H1 (cell line): ENCODE results near the gene LDLRAD1. TPM values are rescaled to one million over a fixed set of nuclear protein-coding genes. Genes with fewer than 3 reads are reported as not detected.

Experiments used
- CTCF ChIA-PET: fragments of 300-600 bp; sonication (Branson Sonifier 250); formaldehyde crosslinking; loops from one replicate; lab custom pipeline; 2021; ENCODE audit not compliant: partially characterized antibody; lab: Charles Lee
- POLR2A ChIA-PET: fragments of 300-600 bp; sonication (Branson Sonifier 250); formaldehyde crosslinking; loops from one replicate; lab custom pipeline; 2021; ENCODE audit warnings: inconsistent platforms; ENCODE audit not compliant: partially characterized antibody; lab: Charles Lee
- DNase-seq, 2 experiments: peaks; one replicate each; pipeline versions ENCODE4 v3.0.0 to v3.0.0-alpha.2; 2010 to 2022; ENCODE audit warnings: low spot score in 2 of 2, low read depth in 1 of 2, mixed read lengths in 1 of 2
- FAIRE-seq: peaks from 2 replicates; lab custom pipeline; 2011; peaks lifted over from hg19 to GRCh38; lab: Jason Lieb, UNC
- H2AFZ ChIP-seq: 2 replicates; pipeline ENCODE4 v1.8.1; 2012; ENCODE audit warnings: low read length, inconsistent platforms
- H2AK5ac ChIP-seq: 2 replicates; pipeline ENCODE4 v1.6.1; 2013; ENCODE audit warnings: low read depth, low read length
- H2BK120ac ChIP-seq: replicated peaks from 2 replicates; pipeline ENCODE3; 2013; ENCODE audit warnings: low read depth, low read length, inconsistent platforms
- H2BK12ac ChIP-seq: 2 replicates; pipeline ENCODE4 v1.6.1; 2013; ENCODE audit warnings: low read depth, low read length
- H2BK15ac ChIP-seq: 2 replicates; pipeline ENCODE4 v1.6.1; 2013; ENCODE audit warnings: low read length
- H2BK20ac ChIP-seq: 2 replicates; pipeline ENCODE4 v1.6.1; 2013; ENCODE audit warnings: low read length
- H2BK5ac ChIP-seq: 2 replicates; pipeline ENCODE4 v1.6.1; 2013; ENCODE audit warnings: low read depth, low read length
- H3K14ac ChIP-seq: 2 replicates; pipeline ENCODE4 v1.6.1; 2013; ENCODE audit warnings: inconsistent platforms; ENCODE audit not compliant: insufficient read length
- H3K18ac ChIP-seq: 2 replicates; pipeline ENCODE4 v1.6.1; 2013; ENCODE audit warnings: low read length; ENCODE audit errors: extremely low read depth
- H3K23ac ChIP-seq: 2 replicates; pipeline ENCODE4 v1.6.1; 2013; ENCODE audit warnings: inconsistent platforms; ENCODE audit not compliant: insufficient read length
- H3K23me2 ChIP-seq: 2 replicates; pipeline ENCODE4 v1.6.1; 2013; ENCODE audit warnings: low read depth, low read length
- H3K27ac ChIP-seq: 2 replicates; pipeline ENCODE4 v1.6.1; 2011; ENCODE audit warnings: low read depth, low read length, inconsistent platforms
- H3K27me3 ChIP-seq, 4 experiments: replicated peaks in 1 of 4; 1 replicate in 1 of 4; 2 replicates in 3 of 4; pipeline versions ENCODE4 v1.6.1 to v1.8.1; 2011 to 2013; ENCODE audit warnings: low read length in 3 of 4, mild to moderate bottlenecking in 3 of 4, inconsistent platforms in 2 of 4, mixed read lengths in 2 of 4, moderate library complexity in 1 of 4; ENCODE audit not compliant: control insufficient read depth in 3 of 4, insufficient read depth in 3 of 4; ENCODE audit errors: extremely low read depth in 1 of 4
- H3K36me3 ChIP-seq, 4 experiments: 2 replicates each; pipeline versions ENCODE4 v1.6.1 to v1.8.1; 2011 to 2013; ENCODE audit warnings: mild to moderate bottlenecking in 4 of 4, low read length in 3 of 4, moderate library complexity in 2 of 4, control low read depth in 1 of 4, inconsistent platforms in 1 of 4; ENCODE audit not compliant: insufficient read depth in 4 of 4, control insufficient read depth in 2 of 4
- H3K4ac ChIP-seq: replicated peaks from 2 replicates; pipeline ENCODE3; 2013; ENCODE audit warnings: low read length, low read depth, mixed read lengths, inconsistent platforms; ENCODE audit not compliant: insufficient read length
- H3K4me1 ChIP-seq, 4 experiments: replicated peaks in 1 of 4; 1 replicate in 1 of 4; 2 replicates in 3 of 4; pipeline versions ENCODE4 v1.6.1 to v1.8.1; 2011 to 2013; ENCODE audit warnings: low read length in 3 of 4, inconsistent platforms in 2 of 4, mixed read lengths in 1 of 4; ENCODE audit not compliant: insufficient read depth in 4 of 4, control insufficient read depth in 3 of 4
- H3K4me2 ChIP-seq, 2 experiments: 2 replicates each; pipeline versions ENCODE4 v1.6.1 to v1.8.1; 2011 to 2013; ENCODE audit warnings: low read depth in 2 of 2, low read length in 2 of 2, control low read depth in 1 of 2, inconsistent platforms in 1 of 2, mild to moderate bottlenecking in 1 of 2; ENCODE audit not compliant: insufficient read depth in 1 of 2
- H3K4me3 ChIP-seq, 4 experiments: fragments of 200-600, 300-600 bp in 1 of 4; sonication (generic), shearing (Covaris generic), sonication (Bioruptor Twin) in 1 of 4; 2 replicates each; pipeline versions ENCODE4 v1.5.1 to v1.8.1; 2011 to 2016; ENCODE audit warnings: low read length in 4 of 4, low read depth in 3 of 4, control low read depth in 2 of 4, inconsistent platforms in 2 of 4, mild to moderate bottlenecking in 2 of 4, mixed read lengths in 1 of 4, moderate library complexity in 1 of 4; ENCODE audit not compliant: insufficient read depth in 2 of 4; ENCODE audit errors: extremely low read depth in 1 of 4
- H3K56ac ChIP-seq: replicated peaks from 2 replicates; pipeline ENCODE3; 2013; ENCODE audit warnings: low read depth, mild to moderate bottlenecking, mixed read lengths, low read length, inconsistent platforms; ENCODE audit not compliant: insufficient read length
- H3K79me1 ChIP-seq: 2 replicates; pipeline ENCODE4 v1.6.1; 2013; ENCODE audit warnings: low read depth, low read length, control low read depth
- H3K79me2 ChIP-seq, 2 experiments: 2 replicates each; pipeline versions ENCODE4 v1.6.1 to v1.8.1; 2012 to 2013; ENCODE audit warnings: low read length in 2 of 2, mild to moderate bottlenecking in 2 of 2, inconsistent platforms in 1 of 2; ENCODE audit not compliant: insufficient read depth in 2 of 2, control insufficient read depth in 1 of 2
- H3K9ac ChIP-seq, 4 experiments: replicated peaks in 1 of 4; 1 replicate in 1 of 4; 2 replicates in 3 of 4; pipeline versions ENCODE4 v1.6.1 to v1.8.1; 2011 to 2013; ENCODE audit warnings: low read depth in 3 of 4, low read length in 3 of 4, control low read depth in 2 of 4, mild to moderate bottlenecking in 2 of 4, moderate library complexity in 2 of 4, inconsistent platforms in 1 of 4; ENCODE audit errors: extremely low read depth in 1 of 4
- H3K9me3 ChIP-seq, 2 experiments: 2 replicates each; pipeline versions ENCODE4 v1.6.1 to v1.8.1; 2012 to 2013; ENCODE audit warnings: mild to moderate bottlenecking in 2 of 2, moderate library complexity in 2 of 2, control low read depth in 1 of 2, inconsistent platforms in 1 of 2, low read depth in 1 of 2, low read length in 1 of 2, mixed read lengths in 1 of 2; ENCODE audit not compliant: insufficient read depth in 2 of 2
- H4K20me1 ChIP-seq, 2 experiments: replicated peaks in 1 of 2; 2 replicates each; pipeline versions ENCODE3 to v1.8.1; 2011 to 2013; ENCODE audit warnings: inconsistent platforms in 2 of 2, low read length in 2 of 2, mild to moderate bottlenecking in 1 of 2; ENCODE audit not compliant: insufficient read depth in 2 of 2, control insufficient read depth in 1 of 2
- H4K5ac ChIP-seq: 2 replicates; pipeline ENCODE4 v1.6.1; 2013; ENCODE audit warnings: low read length, low read depth, mixed read lengths, inconsistent platforms; ENCODE audit not compliant: insufficient read length
- H4K8ac ChIP-seq: 2 replicates; pipeline ENCODE4 v1.8.0; 2013; ENCODE audit warnings: mild to moderate bottlenecking, moderate library complexity, low read length, inconsistent platforms; ENCODE audit not compliant: insufficient read depth; ENCODE audit errors: extremely low read depth
- H4K91ac ChIP-seq: replicated peaks from 2 replicates; pipeline ENCODE3; 2013; ENCODE audit warnings: low read length, mixed read lengths, inconsistent platforms; ENCODE audit not compliant: insufficient read length
- ATF3 ChIP-seq: IDR thresholded peaks from 2 replicates; pipeline ENCODE4 v1.6.1; 2011; ENCODE audit warnings: low read depth, mild to moderate bottlenecking, low read length; ENCODE audit not compliant: insufficient read depth
- CHD1 ChIP-seq: IDR thresholded peaks from 2 replicates; pipeline ENCODE4 v1.6.1; 2012; ENCODE audit warnings: low read depth, low read length, improper control_type of control experiment
- CREB1 ChIP-seq: IDR thresholded peaks from 2 replicates; pipeline ENCODE4 v1.6.1; 2012; ENCODE audit warnings: inconsistent platforms
- E2F6 ChIP-seq: IDR thresholded peaks from 2 replicates; pipeline ENCODE4 v1.6.1; 2012; ENCODE audit warnings: inconsistent platforms
- PHF8 ChIP-seq: fragments of 200-600 bp; sonication (generic); conservative IDR thresholded peaks from 2 replicates; pipeline ENCODE4 v1.7.1; 2012; ENCODE audit warnings: low read depth, mild to moderate bottlenecking, inconsistent platforms, low read length, moderate library complexity
- RBBP5 ChIP-seq: IDR thresholded peaks from 2 replicates; pipeline ENCODE4 v1.7.1; 2012; ENCODE audit warnings: low read depth, mild to moderate bottlenecking, inconsistent platforms, low read length, moderate library complexity, borderline replicate concordance
- SP4 ChIP-seq: IDR thresholded peaks from 2 replicates; pipeline ENCODE4 v1.6.1; 2012; ENCODE audit warnings: low read length, inconsistent platforms
- WGBS, 2 experiments: shearing (Covaris generic) in 1 of 2; methylation state at CpG; one replicate each; pipeline versions ENCODE4 v1.1.6 to v1.1.7; 2013 to 2015; ENCODE audit warnings: low lambda C conversion rate in 2 of 2, mixed read lengths in 2 of 2, inconsistent platforms in 1 of 2, low coverage in 1 of 2, missing lambda C conversion rate in 1 of 2; ENCODE audit not compliant: insufficient replicate concordance in 2 of 2, insufficient coverage in 1 of 2, insufficient read length in 1 of 2; ENCODE audit errors: extremely low coverage in 1 of 2, missing lambda C conversion rate in 1 of 2; 5-methylcytosine and 5-hydroxymethylcytosine counted together
- polyA plus RNA-seq, 7 experiments: library from polyadenylated mRNA; depleted of rRNA in 3 of 7; stranded (reverse) in 5 of 7; unstranded in 2 of 7; fragments of >200 nt in 5 of 7; fragments of 200-250 nt in 2 of 7; gene quantifications; 1 replicate in 5 of 7; 2 replicates in 1 of 7; 4 replicates in 1 of 7; pipeline versions ENCODE4 v1.2.1 to v1.2.3, GENCODE V29; 2011 to 2013; ENCODE audit warnings: missing spikeins in 2 of 7, mixed read lengths in 2 of 7
- total RNA-seq: library from RNA; stranded (reverse); fragmentation: NEBNext Ultra II Directional; extraction: Animal tissue kit (Norgen Biotek cat#: 25700); gene quantifications from 2 replicates; pipeline ENCODE4 v1.2.1, GENCODE V29; 2021
- TF ChIP-seq, protein P1 (sequence below): IDR thresholded peaks from 2 replicates; pipeline ENCODE4 v1.6.1; 2011; ENCODE audit warnings: low read length, improper control_type of control experiment
- TF ChIP-seq, protein P2 (sequence below): IDR thresholded peaks from 2 replicates; pipeline ENCODE4 v1.6.1; 2012; ENCODE audit warnings: low read length, inconsistent platforms

Gene LDLRAD1
- total and polyA plus RNA-seq, 2 of the 8 experiments (the other 6 are each of a cell fraction or from before 2014, with no cell fraction given): not detected

DNA sequence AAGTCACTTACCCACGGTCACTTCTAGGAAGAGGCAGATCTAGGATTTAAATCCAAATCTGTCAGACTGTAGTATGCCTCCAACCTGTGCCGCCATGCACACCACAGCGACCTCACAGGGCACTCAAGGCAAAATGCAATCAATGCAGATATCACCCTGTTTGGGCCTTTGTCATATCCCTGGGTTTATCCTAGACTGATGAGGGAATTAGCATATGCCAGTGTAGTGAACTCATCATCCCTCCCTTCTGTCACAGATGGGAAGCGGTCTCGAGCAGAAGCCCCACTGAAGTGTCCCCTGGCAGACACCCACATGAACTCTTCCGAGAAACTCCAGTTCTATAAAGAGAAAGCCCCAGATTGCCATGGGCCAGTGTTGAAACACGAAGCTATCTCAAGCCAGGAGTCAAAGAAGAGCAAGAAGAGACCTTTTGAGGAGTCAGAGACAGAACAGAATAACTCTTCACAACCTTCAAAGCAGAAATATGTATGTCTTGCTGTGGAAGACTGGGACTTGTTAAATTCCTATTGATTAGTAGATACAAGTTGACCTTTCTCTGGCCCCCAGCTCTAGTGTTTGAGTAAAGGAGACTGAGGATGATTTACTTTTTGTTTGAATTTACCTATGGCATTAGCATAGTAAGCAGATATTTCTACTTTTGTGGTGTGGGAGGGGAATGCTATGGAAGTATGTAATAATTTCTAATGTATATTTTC lies 50.4 kb downstream of the LDLRAD1 start:
- H2BK12ac ChIP-seq: no peak overlapping the region
- no peak overlapping the region for H3K18ac ChIP-seq
- ChIA-PET POLR2A (no interaction called here), CTCF (interaction anchor here (1.2 kb wide), 1 partner anchor 89 kb away, joined by 3 read pairs; no protein-coding TSS in a partner anchor)
- H2BK5ac ChIP-seq: no peak overlapping the region
- no peak overlapping the region for H3K56ac ChIP-seq
- peaks cover 10 to 50% (median 22%) of the 10 kb centered on the region in 4 experiments for H3K36me3 ChIP-seq
- H4K5ac ChIP-seq: no peak overlapping the region
- H2BK120ac ChIP-seq: no peak overlapping the region
- H3K4me1 ChIP-seq: no peaks in the 10 kb centered on the region; a peak in 2 of 7 replicates
- no peak overlapping the region for H3K27ac ChIP-seq
- WGBS, 2 experiments: 91% methylated on average over 7 of the region's 7 CpGs; no CpG with 5 or more reads in 1 of the 2 experiments
- no peak overlapping the region for H4K91ac ChIP-seq
- H3K27me3 ChIP-seq: no peaks in the 10 kb centered on the region
- H2AK5ac ChIP-seq: no peak overlapping the region
- H3K4me2 ChIP-seq: no peak overlapping the region
- H2AFZ ChIP-seq: no peak overlapping the region
- H2BK15ac ChIP-seq: no peak overlapping the region
- no peak overlapping the region for H2BK20ac ChIP-seq
- no peak overlapping the region for H3K4ac ChIP-seq
- H4K8ac ChIP-seq: no peak overlapping the region
- H3K9ac ChIP-seq: no peak overlapping the region
- no peak overlapping the region for H3K14ac ChIP-seq
- H3K9me3 ChIP-seq: no peaks in the 10 kb centered on the region
- peaks cover 0 to 2% of the 10 kb centered on the region in 2 experiments for H4K20me1 ChIP-seq
- H3K79me1 ChIP-seq: no peaks in the 10 kb centered on the region; the same call in 1 of the 2 replicates
- no peak for DNase-seq
- no peaks in the 10 kb centered on the region for H3K23me2 ChIP-seq
- no peaks in the 10 kb centered on the region for H3K79me2 ChIP-seq
- FAIRE-seq: no peak
- H3K23ac ChIP-seq: no peak overlapping the region
- no peak overlapping the region for H3K4me3 ChIP-seq
- TF ChIP-seq SP4 (no peak), ATF3 (no peak), CREB1 (no peak), PHF8 (no peak), CHD1 (no peak), RBBP5 (no peak), E2F6 (no peak)
- TF ChIP-seq, protein P1, sequence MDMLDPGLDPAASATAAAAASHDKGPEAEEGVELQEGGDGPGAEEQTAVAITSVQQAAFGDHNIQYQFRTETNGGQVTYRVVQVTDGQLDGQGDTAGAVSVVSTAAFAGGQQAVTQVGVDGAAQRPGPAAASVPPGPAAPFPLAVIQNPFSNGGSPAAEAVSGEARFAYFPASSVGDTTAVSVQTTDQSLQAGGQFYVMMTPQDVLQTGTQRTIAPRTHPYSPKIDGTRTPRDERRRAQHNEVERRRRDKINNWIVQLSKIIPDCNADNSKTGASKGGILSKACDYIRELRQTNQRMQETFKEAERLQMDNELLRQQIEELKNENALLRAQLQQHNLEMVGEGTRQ: no peak
- TF ChIP-seq, protein P2, sequence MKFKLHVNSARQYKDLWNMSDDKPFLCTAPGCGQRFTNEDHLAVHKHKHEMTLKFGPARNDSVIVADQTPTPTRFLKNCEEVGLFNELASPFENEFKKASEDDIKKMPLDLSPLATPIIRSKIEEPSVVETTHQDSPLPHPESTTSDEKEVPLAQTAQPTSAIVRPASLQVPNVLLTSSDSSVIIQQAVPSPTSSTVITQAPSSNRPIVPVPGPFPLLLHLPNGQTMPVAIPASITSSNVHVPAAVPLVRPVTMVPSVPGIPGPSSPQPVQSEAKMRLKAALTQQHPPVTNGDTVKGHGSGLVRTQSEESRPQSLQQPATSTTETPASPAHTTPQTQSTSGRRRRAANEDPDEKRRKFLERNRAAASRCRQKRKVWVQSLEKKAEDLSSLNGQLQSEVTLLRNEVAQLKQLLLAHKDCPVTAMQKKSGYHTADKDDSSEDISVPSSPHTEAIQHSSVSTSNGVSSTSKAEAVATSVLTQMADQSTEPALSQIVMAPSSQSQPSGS: no peak
